Endothelial cell of umbilical vein (primary cell): ENCODE data around the gene PLEKHH3. TPM values are rescaled to one million over a fixed set of nuclear protein-coding genes. Genes with fewer than 3 reads are reported as not detected.

Experiments
- BruUV-seq: library from RNA; stranded (reverse); fragments of 400-500 nt; replicated peaks from 2 replicates; lab custom pipeline; 2021; lab: Mats Ljungman, UMichigan
- CTCF ChIA-PET: fragments of 300-600, 350-600 bp; sonication (Branson Sonifier 250); formaldehyde crosslinking; loops from one replicate; lab custom pipeline; 2021; ENCODE audit warnings: antibody characterized with exemption, inconsistent platforms; lab: Charles Lee
- POLR2A ChIA-PET: fragments of 300-600, 350-600 bp; sonication (Branson Sonifier 250); formaldehyde crosslinking; loops from one replicate; lab custom pipeline; 2021; ENCODE audit warnings: antibody characterized with exemption, inconsistent platforms; lab: Charles Lee
- DNase-seq: peaks from one replicate; pipeline ENCODE4 v3.0.0-alpha.2; 2011; ENCODE audit warnings: low read depth, low spot score
- FAIRE-seq: peaks from 2 replicates; lab custom pipeline; 2011; peaks lifted over from hg19 to GRCh38; lab: Jason Lieb, UNC
- H2AFZ ChIP-seq: 2 replicates; pipeline ENCODE4 v1.6.0; 2012; ENCODE audit warnings: low read depth, low read length, control low read depth, inconsistent platforms
- H3K27ac ChIP-seq: 2 replicates; pipeline ENCODE4 v1.5.1; 2011; ENCODE audit warnings: low read depth, mild to moderate bottlenecking, control low read depth, low read length, moderate library complexity; ENCODE audit not compliant: insufficient read depth
- H3K27me3 ChIP-seq, 2 experiments: 2 replicates each; pipeline versions ENCODE4 v1.6.0 to v1.6.1; 2011; ENCODE audit warnings: low read length in 2 of 2, mixed read lengths in 1 of 2; ENCODE audit not compliant: control insufficient read depth in 2 of 2, insufficient read depth in 2 of 2
- H3K36me3 ChIP-seq, 2 experiments: 2 replicates in 1 of 2; 3 replicates in 1 of 2; pipeline ENCODE4 v1.5.1; 2011; ENCODE audit warnings: low read length in 2 of 2, mild to moderate bottlenecking in 1 of 2, moderate library complexity in 1 of 2; ENCODE audit not compliant: control insufficient read depth in 2 of 2, insufficient read depth in 2 of 2; ENCODE audit errors: extremely low read depth in 1 of 2
- H3K4me1 ChIP-seq: 3 replicates; pipeline ENCODE4 v1.5.1; 2011; ENCODE audit warnings: mild to moderate bottlenecking, low read length; ENCODE audit not compliant: control insufficient read depth, insufficient read depth; ENCODE audit errors: extremely low read depth
- H3K4me2 ChIP-seq: 2 replicates; pipeline ENCODE4 v1.6.1; 2011; ENCODE audit warnings: low read length, control low read depth, mixed read lengths; ENCODE audit not compliant: insufficient read depth
- H3K4me3 ChIP-seq, 3 experiments: fragments of 200-600 bp in 1 of 3; sonication (generic), shearing (Covaris generic) in 1 of 3; replicated peaks in 1 of 3; 2 replicates each; pipeline ENCODE4 v1.5.1; 2011 to 2016; ENCODE audit warnings: control low read depth in 3 of 3, low read length in 3 of 3, mild to moderate bottlenecking in 2 of 3, inconsistent platforms in 1 of 3, low read depth in 1 of 3, moderate library complexity in 1 of 3; ENCODE audit not compliant: insufficient read depth in 1 of 3
- H3K79me2 ChIP-seq: 2 replicates; pipeline ENCODE4 v1.6.0; 2012; ENCODE audit warnings: low read length, inconsistent platforms; ENCODE audit not compliant: control insufficient read depth, insufficient read depth
- H3K9ac ChIP-seq: replicated peaks from 2 replicates; pipeline ENCODE3; 2011; ENCODE audit warnings: low read length, control low read depth; ENCODE audit not compliant: insufficient read depth; ENCODE audit errors: extremely low read depth
- H3K9me1 ChIP-seq: replicated peaks from 3 replicates; pipeline ENCODE4 v1.6.0; 2011; ENCODE audit warnings: mild to moderate bottlenecking, low read length; ENCODE audit not compliant: control insufficient read depth, insufficient read depth; ENCODE audit errors: extremely low read depth
- H3K9me3 ChIP-seq: replicated peaks from 2 replicates; pipeline ENCODE4 v1.5.1; 2012; ENCODE audit warnings: low read length, inconsistent platforms; ENCODE audit not compliant: control insufficient read depth, insufficient read depth
- H4K20me1 ChIP-seq: replicated peaks from 2 replicates; pipeline ENCODE3; 2011; ENCODE audit warnings: mild to moderate bottlenecking, low read length; ENCODE audit not compliant: control insufficient read depth, insufficient read depth; ENCODE audit errors: extremely low read depth
- EZH2 ChIP-seq: IDR thresholded peaks from 2 replicates; pipeline ENCODE4 v1.6.1; 2012; ENCODE audit warnings: borderline replicate concordance, low read depth, mild to moderate bottlenecking, moderate library complexity, low read length, inconsistent platforms; ENCODE audit not compliant: severe bottlenecking
- FOS ChIP-seq: IDR thresholded peaks from 2 replicates; pipeline ENCODE4 v1.6.1; 2011; ENCODE audit warnings: mild to moderate bottlenecking, low read length, moderate library complexity, borderline replicate concordance; ENCODE audit not compliant: insufficient read depth
- GATA2 ChIP-seq: IDR thresholded peaks from 2 replicates; pipeline ENCODE4 v1.7.0; 2011; ENCODE audit warnings: low read depth, mild to moderate bottlenecking, moderate library complexity, mixed read lengths, low read length; ENCODE audit not compliant: insufficient read length, insufficient read depth
- JUN ChIP-seq: IDR thresholded peaks from 2 replicates; pipeline ENCODE4 v1.6.1; 2011; ENCODE audit warnings: borderline replicate concordance, low read depth; ENCODE audit not compliant: insufficient read length, insufficient read depth
- MYC ChIP-seq: IDR thresholded peaks from one replicate; pipeline ENCODE4 v1.6.1; 2011; ENCODE audit warnings: mild to moderate bottlenecking, low read depth, low read length
- POLR2A ChIP-seq: IDR thresholded peaks from 2 replicates; pipeline ENCODE4 v1.6.1; 2012; ENCODE audit warnings: low read depth, mild to moderate bottlenecking, control low read depth, low read length
- POLR2AphosphoS5 ChIP-seq: IDR thresholded peaks from 2 replicates; pipeline ENCODE4 v1.6.1; 2012; ENCODE audit warnings: low read depth, mild to moderate bottlenecking, control low read depth, low read length, moderate library complexity; ENCODE audit not compliant: insufficient read depth
- dilution Hi-C: fragments of 300-500 bp; cut with MboI; formaldehyde crosslinking; loops from one replicate; pipeline ENCODE4 v1.15.0; 2019; ENCODE audit warnings: low sequenced_read_pairs; ENCODE audit not compliant: extremely low pct_ligation_motif_present
- intact Hi-C: fragments of 100-400 bp; cut with micrococcal nuclease; formaldehyde crosslinking; loops from one replicate; pipeline ENCODE4 v1.10.0; 2022
- polyA plus RNA-seq, 4 experiments: library from polyadenylated mRNA; depleted of rRNA in 3 of 4; stranded (reverse) in 3 of 4; unstranded in 1 of 4; fragments of >200 nt; gene quantifications; 2 replicates each; pipeline versions ENCODE4 v1.2.1 to v1.2.3, GENCODE V29; 2011 to 2012; ENCODE audit warnings: missing spikeins in 1 of 4
- total RNA-seq: library from RNA; stranded (reverse); gene quantifications from 2 replicates; pipeline ENCODE4 v1.2.3, GENCODE V29; 2021
- TF ChIP-seq, protein P1 (sequence below), 2 donors: IDR thresholded peaks; 1 replicate in 1 of 2; 2 replicates in 1 of 2; pipeline ENCODE4 v1.5.1; 2011; ENCODE audit warnings: low read length in 2 of 2, mild to moderate bottlenecking in 2 of 2, moderate library complexity in 2 of 2, control low read depth in 1 of 2, inconsistent platforms in 1 of 2, low read depth in 1 of 2; ENCODE audit not compliant: insufficient read depth in 1 of 2; ENCODE audit errors: extremely low read depth in 1 of 2
- TF ChIP-seq, protein P2 (sequence below): IDR thresholded peaks from 2 replicates; pipeline ENCODE4 v1.6.1; 2011; ENCODE audit not compliant: insufficient read depth, insufficient read length

The PLEKHH3 gene
- total and polyA plus RNA-seq, 2 donors (not counting 3 experiments of a cell fraction or from before 2014, with no cell fraction given): 5.4 to 11.3 TPM

DNA sequence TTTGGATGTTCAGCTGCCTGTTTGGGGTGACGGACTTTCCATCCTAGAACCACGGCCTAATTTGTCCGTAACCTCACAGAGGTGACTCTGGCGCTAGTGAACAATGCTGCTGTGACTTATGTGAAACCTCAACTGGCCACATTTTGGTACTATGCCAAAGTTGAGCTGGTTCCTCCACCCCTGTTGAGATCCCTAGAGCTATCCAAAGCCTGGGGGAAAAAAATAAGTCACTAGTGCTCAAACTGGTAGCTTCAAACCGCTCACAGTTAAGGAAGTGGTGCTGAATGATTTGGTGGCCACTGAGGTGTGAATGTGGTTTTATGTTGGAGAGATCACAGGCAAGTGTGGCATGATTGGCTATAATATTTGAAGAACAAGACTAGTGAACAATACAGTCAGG is 29.0 kb downstream of the PLEKHH3 start:
- Histone ChIP-seq H3K9me1 (no peaks in the 10 kb centered on the region), H3K27ac (no peak overlapping the region), H3K4me2 (no peak overlapping the region), H3K36me3 (no peaks in the 10 kb centered on the region), H4K20me1 (no peaks in the 10 kb centered on the region), H3K9me3 (no peaks in the 10 kb centered on the region), H3K9ac (no peak overlapping the region), H3K4me3 (no peak overlapping the region), H2AFZ (no peak overlapping the region), H3K79me2 (no peaks in the 10 kb centered on the region), H3K4me1 (no peaks in the 10 kb centered on the region), H3K27me3 (peaks cover 4 to 6% of the 10 kb centered on the region in 2 experiments)
- FAIRE-seq (no peak), DNase-seq (no peak)
- ChIA-PET CTCF (interaction anchor here (1.1 to 1.4 kb wide), 3 partner anchors 11 to 116 kb away, joined by 3 read pairs; partner anchors contain the start of gene TUBG2), POLR2A (no interaction called here)
- no TSS peak for BruUV-seq
- intact Hi-C loops: no loop called here
- dilution Hi-C loops: no loop called here
- TF ChIP-seq, protein P1, sequence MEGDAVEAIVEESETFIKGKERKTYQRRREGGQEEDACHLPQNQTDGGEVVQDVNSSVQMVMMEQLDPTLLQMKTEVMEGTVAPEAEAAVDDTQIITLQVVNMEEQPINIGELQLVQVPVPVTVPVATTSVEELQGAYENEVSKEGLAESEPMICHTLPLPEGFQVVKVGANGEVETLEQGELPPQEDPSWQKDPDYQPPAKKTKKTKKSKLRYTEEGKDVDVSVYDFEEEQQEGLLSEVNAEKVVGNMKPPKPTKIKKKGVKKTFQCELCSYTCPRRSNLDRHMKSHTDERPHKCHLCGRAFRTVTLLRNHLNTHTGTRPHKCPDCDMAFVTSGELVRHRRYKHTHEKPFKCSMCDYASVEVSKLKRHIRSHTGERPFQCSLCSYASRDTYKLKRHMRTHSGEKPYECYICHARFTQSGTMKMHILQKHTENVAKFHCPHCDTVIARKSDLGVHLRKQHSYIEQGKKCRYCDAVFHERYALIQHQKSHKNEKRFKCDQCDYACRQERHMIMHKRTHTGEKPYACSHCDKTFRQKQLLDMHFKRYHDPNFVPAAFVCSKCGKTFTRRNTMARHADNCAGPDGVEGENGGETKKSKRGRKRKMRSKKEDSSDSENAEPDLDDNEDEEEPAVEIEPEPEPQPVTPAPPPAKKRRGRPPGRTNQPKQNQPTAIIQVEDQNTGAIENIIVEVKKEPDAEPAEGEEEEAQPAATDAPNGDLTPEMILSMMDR (IDR thresholded peaks at IDR 0.05; ENCODE audit: extremely low read depth in 1 of 2, insufficient read depth in 1 of 2, low read depth in 1 of 2, low read length in 2 of 2): no peak
- TF ChIP-seq FOS: no peak

DNA sequence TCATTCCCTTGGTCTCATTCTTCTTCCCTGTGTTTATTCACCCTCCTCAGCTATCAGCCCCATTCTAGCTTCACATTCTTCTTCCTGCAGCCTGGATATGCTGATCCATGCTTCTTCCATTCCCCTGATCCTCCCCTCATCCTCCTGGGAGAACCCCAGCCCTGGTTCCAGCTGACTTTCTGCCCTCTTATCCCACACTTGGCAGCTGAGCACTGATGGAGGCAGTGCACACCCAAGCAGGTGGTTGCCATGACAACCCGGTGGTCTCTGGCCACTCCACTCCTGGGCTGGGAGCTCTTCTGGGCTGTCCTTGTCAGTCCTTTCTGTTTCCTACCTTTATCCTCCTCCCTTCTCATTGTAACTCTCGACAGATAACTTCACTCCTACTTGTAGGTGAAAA is 34.5 kb downstream of the PLEKHH3 start:
- FAIRE-seq (no peak), DNase-seq (no peak)
- Histone ChIP-seq H3K4me2 (no peak overlapping the region), H3K36me3 (no peaks in the 10 kb centered on the region), H3K27me3 (peaks cover 0 to 6% of the 10 kb centered on the region in 2 experiments), H3K4me3 (no peak overlapping the region), H3K9ac (no peak overlapping the region), H4K20me1 (no peaks in the 10 kb centered on the region), H3K4me1 (no peaks in the 10 kb centered on the region), H3K9me3 (no peaks in the 10 kb centered on the region), H3K9me1 (no peaks in the 10 kb centered on the region), H3K79me2 (no peaks in the 10 kb centered on the region), H3K27ac (no peak overlapping the region), H2AFZ (no peak overlapping the region)
- BruUV-seq: no TSS peak
- ChIA-PET POLR2A (no interaction called here), CTCF (interaction anchor here (1.2 kb wide), 2 partner anchors 10 to 32 kb away, joined by 3 to 4 read pairs; no protein-coding TSS in a partner anchor)
- intact Hi-C loops (no loop called here), dilution Hi-C loops (no loop called here)
- TF ChIP-seq POLR2A (no peak), GATA2 (no peak), MYC (no peak), FOS (no peak), POLR2AphosphoS5 (no peak), EZH2 (no peak), JUN (no peak)
- TF ChIP-seq, protein P2, sequence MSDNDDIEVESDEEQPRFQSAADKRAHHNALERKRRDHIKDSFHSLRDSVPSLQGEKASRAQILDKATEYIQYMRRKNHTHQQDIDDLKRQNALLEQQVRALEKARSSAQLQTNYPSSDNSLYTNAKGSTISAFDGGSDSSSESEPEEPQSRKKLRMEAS: no peak
- TF ChIP-seq, protein P1 (IDR thresholded peaks at IDR 0.05; ENCODE audit: extremely low read depth in 1 of 2, insufficient read depth in 1 of 2, low read depth in 1 of 2, low read length in 2 of 2): no peak
